ENCODE measurements around the gene TRPC6. TPM values are rescaled to one million over a fixed set of nuclear protein-coding genes. Genes with fewer than 3 reads are reported as not detected.
A peak's percentile ranks its signal among the peaks of the same experiment; 100 is the strongest.

The TRPC6 gene
- total RNA-seq, 2 donors from 2014 or later = 0.28 to 0.93 TPM

- no peaks in the 10 kb centered on the region for H3K9me3 ChIP-seq
- no peak overlapping the region for H3K4me3 ChIP-seq
- TF ChIP-seq CTCF (IDR thresholded peaks at IDR 0.05) = no peak
- no peak for DNase-seq (ENCODE audit: low spot score)
- H3K27me3 ChIP-seq = no peaks in the 10 kb centered on the region
- no peak overlapping the region for H3K27ac ChIP-seq
- H3K36me3 ChIP-seq = no peaks in the 10 kb centered on the region
- no peaks in the 10 kb centered on the region for H3K4me1 ChIP-seq
These were observed 84.9 kb downstream of the TRPC6 start for GRCh38 chr11:101498891-101499290.

- Histone ChIP-seq H3K27me3 (no peaks in the 10 kb centered on the region), H3K4me1 (no peaks in the 10 kb centered on the region), H3K27ac (peak overlapping the region in 1 of 2 donors; percentile 8), H3K9me3 (no peaks in the 10 kb centered on the region), H3K36me3 (no peaks in the 10 kb centered on the region), H3K4me3 (no peak overlapping the region)
- DNase-seq (ENCODE audit: low spot score) = no peak
- TF ChIP-seq CTCF (IDR thresholded peaks at IDR 0.05) = no peak
These were observed 86.5 kb downstream of the TRPC6 start for GRCh38 chr11:101497291-101497690.

- H3K27ac ChIP-seq = no peak overlapping the region
- H3K27me3 ChIP-seq = no peaks in the 10 kb centered on the region
- no peaks in the 10 kb centered on the region for H3K4me1 ChIP-seq
- H3K4me3 ChIP-seq = no peak overlapping the region
- no peaks in the 10 kb centered on the region for H3K9me3 ChIP-seq
- no peak for TF ChIP-seq CTCF (IDR thresholded peaks at IDR 0.05)
- no peak for DNase-seq (ENCODE audit: low spot score)
- no peaks in the 10 kb centered on the region for H3K36me3 ChIP-seq
These were observed 96.0 kb downstream of the TRPC6 start for GRCh38 chr11:101487775-101488174.

- no peaks in the 10 kb centered on the region for H3K4me1 ChIP-seq
- no peak overlapping the region for H3K27ac ChIP-seq
- H3K36me3 ChIP-seq = no peaks in the 10 kb centered on the region
- H3K9me3 ChIP-seq = no peaks in the 10 kb centered on the region
- no peak for TF ChIP-seq CTCF (IDR thresholded peaks at IDR 0.05)
- no peak overlapping the region for H3K4me3 ChIP-seq
- DNase-seq (ENCODE audit: low spot score) = no peak
- no peaks in the 10 kb centered on the region for H3K27me3 ChIP-seq
These were observed 101.2 kb downstream of the TRPC6 start for GRCh38 chr11:101482556-101483124.

GRCh38 chr11:101478587-101479369 lies 105.0 kb downstream of the TRPC6 start:
- H3K4me3 ChIP-seq = no peak overlapping the region
- no peak for TF ChIP-seq CTCF (IDR thresholded peaks at IDR 0.05)
- no peaks in the 10 kb centered on the region for H3K36me3 ChIP-seq
- no peak for DNase-seq (ENCODE audit: low spot score)
- H3K27ac ChIP-seq = no peak overlapping the region
- no peaks in the 10 kb centered on the region for H3K9me3 ChIP-seq
- H3K4me1 ChIP-seq = no peaks in the 10 kb centered on the region
- no peaks in the 10 kb centered on the region for H3K27me3 ChIP-seq

Data from right atrium auricular region (tissue), 2 donors.